HCT116 (cell line): ENCODE results near the gene HABP2. TPM values are rescaled to one million over a fixed set of nuclear protein-coding genes. Genes with fewer than 3 reads are reported as not detected.
A peak's percentile ranks its signal among the peaks of the same experiment; 100 is the strongest.

Experiments used
- ATAC-seq: fragments of 200-7000 bp; cut with Tn5 transposase; 2 replicates; pipeline ENCODE4 v1.9.1; 2020; ENCODE audit warnings: mild to moderate bottlenecking, moderate library complexity
- BruUV-seq: library from RNA; stranded (reverse); fragments of 400-500 nt; replicated peaks from 2 replicates; lab custom pipeline; 2021; lab: Mats Ljungman, UMichigan
- CTCF ChIA-PET: fragments of 300-600 bp; sonication (Branson Sonifier 250); formaldehyde crosslinking; loops from one replicate; lab custom pipeline; 2021; ENCODE audit warnings: antibody characterized with exemption; lab: Charles Lee
- POLR2A ChIA-PET: fragments of 300-600, 350-600 bp; sonication (Branson Sonifier 250); formaldehyde crosslinking; loops from one replicate; lab custom pipeline; 2021; ENCODE audit warnings: antibody characterized with exemption; lab: Charles Lee
- RAD21 ChIA-PET, 2 experiments: fragments of 300-600 bp; sonication (Branson Sonifier 250); formaldehyde crosslinking; loops; one replicate each; lab custom pipeline; 2023; ENCODE audit warnings: low total read pairs in 2 of 2; ENCODE audit not compliant: uncharacterized antibody in 2 of 2, unreplicated experiment in 2 of 2, low non-redundant PET in 1 of 2; lab: Charles Lee
- DNase-seq: peaks from one replicate; pipeline ENCODE4 v3.0.0-alpha.2; 2010; ENCODE audit warnings: low read depth, low spot score
- H2AFZ ChIP-seq: fragments of 200-600 bp; shearing (Covaris generic), sonication (generic); 2 replicates; pipeline ENCODE4 v1.6.1; 2017; ENCODE audit warnings: low read depth, mixed run types, mixed read lengths, antibody characterized with exemption, low read length; ENCODE audit not compliant: poor library complexity, severe bottlenecking
- H3K27ac ChIP-seq: 2 replicates; pipeline ENCODE4 v1.5.1; 2012; ENCODE audit warnings: low read depth, low read length
- H3K27me3 ChIP-seq: fragments of 200-600 bp; sonication (generic); 2 replicates; pipeline ENCODE4 v1.6.1; 2016; ENCODE audit warnings: mixed run types, low read length, mixed read lengths; ENCODE audit not compliant: insufficient read depth
- H3K36me3 ChIP-seq, 2 experiments: fragments of 200-500 bp in 1 of 2; fragments of 200-600 bp in 1 of 2; sonication (Bioruptor generic) in 1 of 2; sonication (generic) in 1 of 2; 2 replicates each; pipeline versions ENCODE4 v1.5.1 to v1.6.1; 2014 to 2016; ENCODE audit warnings: low read length in 2 of 2, inconsistent platforms in 1 of 2, mixed read lengths in 1 of 2, mixed run types in 1 of 2; ENCODE audit not compliant: insufficient read depth in 2 of 2, control insufficient read depth in 1 of 2
- H3K4me1 ChIP-seq, 2 experiments: fragments of 200-600 bp in 1 of 2; sonication (generic) in 1 of 2; 2 replicates each; pipeline versions ENCODE4 v1.5.1 to v1.6.1; 2012 to 2017; ENCODE audit warnings: low read length in 2 of 2, inconsistent platforms in 1 of 2, mild to moderate bottlenecking in 1 of 2, mixed read lengths in 1 of 2, mixed run types in 1 of 2, moderate library complexity in 1 of 2; ENCODE audit not compliant: insufficient read depth in 2 of 2, control insufficient read depth in 1 of 2
- H3K4me2 ChIP-seq: fragments of 200-600 bp; sonication (generic); 2 replicates; pipeline ENCODE4 v1.6.1; 2017; ENCODE audit warnings: mixed run types, low read length, mixed read lengths
- H3K4me3 ChIP-seq, 2 experiments: fragments of 200-600 bp in 1 of 2; sonication (generic) in 1 of 2; replicated peaks in 1 of 2; 2 replicates each; pipeline ENCODE4 v1.5.1; 2011 to 2016; ENCODE audit warnings: low read length in 2 of 2, control low read depth in 1 of 2, low read depth in 1 of 2, mild to moderate bottlenecking in 1 of 2, mixed read lengths in 1 of 2, mixed run types in 1 of 2
- H3K79me2 ChIP-seq: fragments of 200-600 bp; sonication (generic); 2 replicates; pipeline ENCODE4 v1.6.1; 2017; ENCODE audit warnings: mild to moderate bottlenecking, mixed run types, low read length, moderate library complexity, mixed read lengths; ENCODE audit not compliant: insufficient read depth
- H3K9ac ChIP-seq: fragments of 200-600 bp; sonication (generic); 2 replicates; pipeline ENCODE4 v1.6.1; 2016; ENCODE audit warnings: low read length, mixed read lengths
- H3K9me2 ChIP-seq: fragments of 200-600 bp; sonication (generic), shearing (Covaris generic); 2 replicates; pipeline ENCODE4 v1.6.1; 2017; ENCODE audit warnings: mixed run types, mild to moderate bottlenecking, moderate library complexity; ENCODE audit not compliant: insufficient read depth
- H3K9me3 ChIP-seq, 2 experiments: fragments of 200-500 bp in 1 of 2; fragments of 200-600 bp in 1 of 2; sonication (Bioruptor generic) in 1 of 2; sonication (generic) in 1 of 2; 2 replicates each; pipeline ENCODE4 v1.6.1; 2014 to 2017; ENCODE audit warnings: low read length in 2 of 2, mixed read lengths in 2 of 2, inconsistent platforms in 1 of 2, low read depth in 1 of 2, mild to moderate bottlenecking in 1 of 2, mixed run types in 1 of 2, moderate library complexity in 1 of 2; ENCODE audit not compliant: control insufficient read depth in 1 of 2, insufficient read depth in 1 of 2
- H4K20me1 ChIP-seq: fragments of 200-600 bp; sonication (generic), shearing (Covaris generic); 2 replicates; pipeline ENCODE4 v1.6.1; 2017; ENCODE audit warnings: mixed run types, mild to moderate bottlenecking, moderate library complexity; ENCODE audit not compliant: insufficient read depth
- CBX3 ChIP-seq: IDR thresholded peaks from 2 replicates; pipeline ENCODE4 v1.6.1; 2012; ENCODE audit warnings: low read depth
- CTCF ChIP-seq, 3 experiments: fragments of 200-600 bp in 1 of 3; sonication (generic) in 1 of 3; IDR thresholded peaks in 2 of 3; conservative IDR thresholded peaks in 1 of 3; 2 replicates each; pipeline ENCODE4 v1.5.1; 2012 to 2017; ENCODE audit warnings: low read depth in 2 of 3, low read length in 2 of 3, antibody characterized with exemption in 1 of 3, borderline replicate concordance in 1 of 3, control low read depth in 1 of 3, mild to moderate bottlenecking in 1 of 3, mixed read lengths in 1 of 3, mixed run types in 1 of 3, moderate library complexity in 1 of 3; ENCODE audit not compliant: insufficient read depth in 1 of 3
- EZH2phosphoT487 ChIP-seq: fragments of 200-600 bp; IDR thresholded peaks from 2 replicates; pipeline ENCODE4 v1.6.1; 2018; ENCODE audit warnings: antibody characterized with exemption, borderline replicate concordance
- POLR2A ChIP-seq: IDR thresholded peaks from 2 replicates; pipeline ENCODE4 v1.7.0; 2011; ENCODE audit warnings: borderline replicate concordance; ENCODE audit not compliant: insufficient read depth, insufficient read length; ENCODE audit errors: extremely low read depth
- SIN3A ChIP-seq: IDR thresholded peaks from 2 replicates; pipeline ENCODE4 v1.6.1; 2012; ENCODE audit warnings: low read depth
- SP1 ChIP-seq: IDR thresholded peaks from 2 replicates; pipeline ENCODE4 v1.6.1; 2012; ENCODE audit warnings: low read depth
- YY1 ChIP-seq: IDR thresholded peaks from 2 replicates; pipeline ENCODE4 v1.6.1; 2011; ENCODE audit warnings: low read length, low read depth, moderate library complexity, mild to moderate bottlenecking; ENCODE audit not compliant: insufficient replicate concordance; ENCODE audit errors: extremely low read depth
- intact Hi-C: fragments of 100-400 bp; cut with micrococcal nuclease; formaldehyde crosslinking; loops from 2 replicates; pipeline ENCODE4 v1.10.0; 2022
- total RNA-seq: library from RNA; stranded (reverse); gene quantifications from one replicate; pipeline ENCODE4 v1.2.1, GENCODE V29; 2021; ENCODE audit not compliant: unreplicated experiment
- TF ChIP-seq, protein P1 (sequence below): IDR thresholded peaks from 2 replicates; pipeline ENCODE4 v1.6.1; 2012

HABP2 gene
- total RNA-seq, 1 experiment from 2014 or later: 0.20 TPM

- intact Hi-C loops: loop anchor here (1.0 to 10.0 kb wide), 6 partner anchors 42 to 1046 kb away; no protein-coding TSS in a partner anchor
- DNase-seq: no peak
Observed at GRCh38 chr10:113521475-113521795, 31.4 kb upstream of the HABP2 start.

GRCh38 chr10:113522460-113522859 lies 30.4 kb upstream of the HABP2 start:
- no peak overlapping the region for H3K27ac ChIP-seq
- peaks cover 9 to 11% of the 10 kb centered on the region in 2 experiments; a peak in 3 of 4 replicates for H3K4me1 ChIP-seq
- H3K79me2 ChIP-seq: no peaks in the 10 kb centered on the region
- TF ChIP-seq SIN3A (no peak), CBX3 (0 out of 2 replicates have a peak, but pooled peaks have one; percentile 28), SP1 (no peak), CTCF (IDR thresholded peaks at IDR 0.05 in 2 of 3, conservative IDR thresholded peaks at IDR 0.05 in 1 of 3; ENCODE audit: borderline replicate concordance in 1 of 3, insufficient read depth in 1 of 3, low read depth in 2 of 3, low read length in 2 of 3) (no peak), POLR2A (no peak), EZH2phosphoT487 (no peak), YY1 (no peak)
- TF ChIP-seq, protein P1, sequence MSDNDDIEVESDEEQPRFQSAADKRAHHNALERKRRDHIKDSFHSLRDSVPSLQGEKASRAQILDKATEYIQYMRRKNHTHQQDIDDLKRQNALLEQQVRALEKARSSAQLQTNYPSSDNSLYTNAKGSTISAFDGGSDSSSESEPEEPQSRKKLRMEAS: 0 out of 2 replicates have a peak, but pooled peaks have one; percentile 25
- H3K9ac ChIP-seq: no peak overlapping the region
- no TSS peak for BruUV-seq
- no peaks in the 10 kb centered on the region for H3K9me3 ChIP-seq
- no peak overlapping the region for H3K4me2 ChIP-seq
- ATAC-seq: no peak
- intact Hi-C loops: loop anchor here (5.0 to 10.0 kb wide), 3 partner anchors 135 to 800 kb away; no protein-coding TSS in a partner anchor
- ChIA-PET CTCF (interaction anchor here (1.7 kb wide), 1 partner anchor 41 kb away, joined by 7 read pairs; no protein-coding TSS in a partner anchor), RAD21 (no interaction called here), POLR2A (interaction anchor here (1.2 kb wide), 1 partner anchor 13 kb away, joined by 3 read pairs; no protein-coding TSS in a partner anchor)
- no peaks in the 10 kb centered on the region for H3K36me3 ChIP-seq
- DNase-seq: peak; percentile 22
- no peak overlapping the region for H2AFZ ChIP-seq
- H3K9me2 ChIP-seq: no peaks in the 10 kb centered on the region
- H3K4me3 ChIP-seq: no peak overlapping the region
- peaks cover 2% of the 10 kb centered on the region; the same call in 1 of the 2 replicates for H3K27me3 ChIP-seq
- H4K20me1 ChIP-seq: no peaks in the 10 kb centered on the region

More at GRCh38 chr10:113521475-113521795, 31.4 kb upstream of the HABP2 start:
- H3K27me3 ChIP-seq: no peaks in the 10 kb centered on the region
- POLR2A ChIA-PET: interaction anchor here (1.2 kb wide), 1 partner anchor 14 kb away, joined by 3 read pairs; no protein-coding TSS in a partner anchor
- no peak for ATAC-seq
- CTCF ChIA-PET: interaction anchor here (0.8 to 1.8 kb wide), 12 partner anchors 11 to 1050 kb away, joined by 3 to 8 read pairs (median 4); no protein-coding TSS in a partner anchor
- H3K36me3 ChIP-seq: no peaks in the 10 kb centered on the region
- RAD21 ChIA-PET: interaction anchor here in 1 of 2 experiments (0.6 kb wide), 1 partner anchor 1045 kb away, joined by 3 read pairs; no protein-coding TSS in a partner anchor
- BruUV-seq: no TSS peak
- peak overlapping the region; percentile 17 for H2AFZ ChIP-seq
- no peaks in the 10 kb centered on the region for H3K79me2 ChIP-seq
- no peak overlapping the region for H3K4me3 ChIP-seq
- H3K9me2 ChIP-seq: no peaks in the 10 kb centered on the region
- H3K9me3 ChIP-seq: no peaks in the 10 kb centered on the region
- H3K4me1 ChIP-seq: peaks cover 9 to 11% of the 10 kb centered on the region in 2 experiments; a peak in 3 of 4 replicates
- H4K20me1 ChIP-seq: no peaks in the 10 kb centered on the region
- H3K9ac ChIP-seq: no peak overlapping the region
- no peak overlapping the region for H3K27ac ChIP-seq
- no peak overlapping the region for H3K4me2 ChIP-seq
- TF ChIP-seq SIN3A: no peak
